GM12878 (cell line): Measurements from ENCODE around the gene IFNLR1. TPM values are rescaled to one million over a fixed set of nuclear protein-coding genes. Genes with fewer than 3 reads are reported as not detected.

Source experiments
- ATAC-seq: fragments of 200-7000 bp; cut with Tn5 transposase; 3 replicates; pipeline ENCODE4 v1.9.1; 2020; ENCODE audit warnings: mild to moderate bottlenecking, moderate library complexity
- BruUV-seq: library from RNA; stranded (reverse); fragments of 400-500 nt; replicated peaks from 2 replicates; lab custom pipeline; 2021; lab: Mats Ljungman, UMichigan
- CTCF ChIA-PET: fragments of 300-600 bp; sonication (Branson Sonifier 250); formaldehyde crosslinking; extraction: SDS; loops from one replicate; lab custom pipeline; 2021; ENCODE audit warnings: inconsistent platforms; lab: Yijun Ruan, JAX
- POLR2A ChIA-PET: fragments of 350-600 bp; formaldehyde crosslinking; extraction: SDS; loops from one replicate; lab custom pipeline; 2021; ENCODE audit warnings: inconsistent platforms; lab: Charles Lee
- RAD21 ChIA-PET: fragments of 300-600 bp; sonication (Branson Sonifier 250); formaldehyde crosslinking; loops from one replicate; lab custom pipeline; 2023; ENCODE audit warnings: antibody characterized with exemption; ENCODE audit not compliant: unreplicated experiment; lab: Charles Lee
- SMC1A ChIA-PET: fragments of 300-600 bp; sonication (Branson Sonifier 250); formaldehyde crosslinking; loops from one replicate; lab custom pipeline; 2023; ENCODE audit not compliant: unreplicated experiment, uncharacterized antibody; lab: Charles Lee
- DNase-seq: peaks from one replicate; pipeline ENCODE4 v3.0.0-alpha.2; 2011; ENCODE audit warnings: low read depth, low spot score
- FAIRE-seq: peaks from 3 replicates; lab custom pipeline; 2011; peaks lifted over from hg19 to GRCh38; lab: Jason Lieb, UNC
- H2AFZ ChIP-seq: 2 replicates; pipeline ENCODE4 v1.6.0; 2011; ENCODE audit warnings: low read depth, low read length, control low read depth; ENCODE audit not compliant: control insufficient read depth
- H3K27ac ChIP-seq: 2 replicates; pipeline ENCODE4 v1.5.1; 2011; ENCODE audit warnings: control low read depth; ENCODE audit not compliant: control insufficient read depth, insufficient read depth
- H3K27me3 ChIP-seq, 2 experiments: replicated peaks in 1 of 2; 2 replicates each; pipeline versions ENCODE4 v1.6.0 to v1.6.1; 2011; ENCODE audit warnings: low read length in 1 of 2; ENCODE audit not compliant: control insufficient read depth in 2 of 2, insufficient read depth in 2 of 2
- H3K36me3 ChIP-seq, 2 experiments: 2 replicates each; pipeline ENCODE4 v1.5.1; 2011; ENCODE audit warnings: low read length in 1 of 2; ENCODE audit not compliant: control insufficient read depth in 2 of 2, insufficient read depth in 2 of 2
- H3K4me1 ChIP-seq: 2 replicates; pipeline ENCODE4 v1.6.1; 2011; ENCODE audit warnings: mild to moderate bottlenecking, low read length, moderate library complexity, mixed read lengths; ENCODE audit not compliant: control insufficient read depth, insufficient read depth
- H3K4me2 ChIP-seq: 2 replicates; pipeline ENCODE4 v1.6.0; 2011; ENCODE audit warnings: control low read depth; ENCODE audit not compliant: control insufficient read depth, insufficient read depth
- H3K4me3 ChIP-seq: fragments of 200-600 bp; sonication (generic); 2 replicates; pipeline ENCODE4 v1.5.1; 2016
- H3K79me2 ChIP-seq: 2 replicates; pipeline ENCODE4 v1.6.0; 2011; ENCODE audit warnings: low read length; ENCODE audit not compliant: control insufficient read depth, insufficient read depth
- H3K9ac ChIP-seq: 2 replicates; pipeline ENCODE4 v1.8.0; 2011; ENCODE audit warnings: low read length, control low read depth, mixed read lengths; ENCODE audit not compliant: control insufficient read depth, insufficient read depth
- H3K9me3 ChIP-seq: replicated peaks from 3 replicates; pipeline ENCODE4 v1.5.1; 2011; ENCODE audit warnings: mild to moderate bottlenecking, low read length; ENCODE audit not compliant: control insufficient read depth, insufficient read depth
- H4K20me1 ChIP-seq: 2 replicates; pipeline ENCODE4 v1.6.0; 2011; ENCODE audit not compliant: control insufficient read depth, insufficient read depth
- WGBS: methylation state at CpG from one replicate; pipeline ENCODE4 v1.1.6; 2016; ENCODE audit warnings: low lambda C conversion rate; ENCODE audit not compliant: insufficient replicate concordance, insufficient coverage; ENCODE audit errors: missing lambda C conversion rate; 5-methylcytosine and 5-hydroxymethylcytosine counted together
- in situ Hi-C: fragments of 300-500 bp; cut with MboI; formaldehyde crosslinking; loops from 9 replicates; pipeline ENCODE4 v1.14.3; 2018; ENCODE audit warnings: mixed read lengths
- intact Hi-C: fragments of 100-400 bp; cut with micrococcal nuclease; formaldehyde crosslinking; loops from one replicate; pipeline ENCODE4 v1.14.2; 2022; ENCODE audit not compliant: unreplicated experiment
- polyA plus RNA-seq, 11 experiments: library from polyadenylated mRNA; depleted of rRNA in 4 of 11; unstranded in 6 of 11; stranded (reverse) in 5 of 11; fragments of >200 nt; fragmentation: Nextera tagmentation in 4 of 11; fragmentation: Illumina TruSeq in 1 of 11; extraction: Ambion mirVana in 4 of 11; extraction: Trizol in 1 of 11; gene quantifications; 1 replicate in 1 of 11; 2 replicates in 10 of 11; pipeline versions ENCODE4 v1.2.1 to v1.2.3, GENCODE V29; 2011 to 2016; ENCODE audit warnings: inconsistent platforms in 2 of 11, missing spikeins in 2 of 11, low read depth in 1 of 11
- total RNA-seq, 4 experiments: library from RNA; depleted of rRNA in 3 of 4; stranded (reverse); fragments of >200 nt in 3 of 4; fragmentation: Illumina TruSeq in 1 of 4; extraction: Trizol in 1 of 4; gene quantifications; 2 replicates each; pipeline versions ENCODE4 v1.2.1 to v1.2.3, GENCODE V29; 2013 to 2021
- TF ChIP-seq, protein P1 (sequence below): fragments of 150-350 bp; IDR thresholded peaks from 2 replicates; pipeline ENCODE4 v1.6.1; 2014; ENCODE audit warnings: mild to moderate bottlenecking, low read depth, low read length

IFNLR1 gene
- total and polyA plus RNA-seq, 10 of the 15 experiments (the other 5 are each of a cell fraction or from before 2014, with no cell fraction given): 0.31 to 5.6 (median 3.9) TPM

DNA sequence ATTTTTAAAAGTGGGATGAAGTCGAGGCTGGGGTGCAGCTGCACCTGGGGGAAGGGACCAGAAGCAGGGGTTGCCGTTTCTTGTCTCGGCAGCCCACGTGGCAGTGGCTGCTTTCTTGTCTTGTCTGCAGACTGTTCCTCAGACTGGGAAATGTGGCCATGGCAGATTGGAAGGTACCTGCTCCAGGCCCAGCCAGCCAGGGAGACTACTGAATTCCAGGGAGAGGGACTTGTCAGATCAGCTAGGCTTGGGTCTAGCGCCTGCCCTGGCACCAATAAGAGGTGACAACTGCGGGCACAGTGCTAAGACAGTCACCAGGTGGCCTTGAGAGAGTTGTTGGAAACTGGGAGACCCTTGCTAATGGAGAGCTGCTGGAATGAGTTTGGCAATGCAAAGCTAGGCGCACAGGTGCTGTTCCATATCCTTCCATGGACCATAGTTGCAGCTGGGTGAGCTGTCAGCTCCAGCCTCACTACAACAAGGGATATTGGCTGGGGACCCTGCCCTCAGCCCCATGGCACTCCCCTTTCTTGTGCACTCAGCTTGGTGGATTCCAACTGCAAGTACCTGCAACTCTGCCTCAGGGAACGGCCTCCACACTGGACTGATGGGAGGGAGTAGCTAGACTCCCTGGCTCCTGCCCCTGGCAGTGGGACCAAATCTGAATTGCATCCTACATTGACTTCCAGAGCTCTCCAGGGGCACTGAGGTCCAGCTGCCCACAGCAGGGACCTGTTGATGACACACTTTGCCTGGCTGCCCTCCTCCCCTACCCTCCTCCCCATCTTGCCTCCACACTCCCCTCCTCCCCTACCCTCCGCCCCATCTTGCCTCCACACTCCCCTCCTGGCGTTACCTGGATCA lies 34.2 kb downstream of the IFNLR1 start:
- Histone ChIP-seq H3K9me3 (no peaks in the 10 kb centered on the region), H3K79me2 (no peaks in the 10 kb centered on the region), H3K4me3 (no peak overlapping the region), H3K4me1 (peaks cover 11% of the 10 kb centered on the region), H3K9ac (no peak overlapping the region), H3K27ac (no peak overlapping the region), H3K4me2 (no peak overlapping the region), H3K36me3 (no peaks in the 10 kb centered on the region), H3K27me3 (peaks cover 0 to 3% of the 10 kb centered on the region in 2 experiments; a peak in 2 of 4 replicates), H2AFZ (no peak overlapping the region), H4K20me1 (no peaks in the 10 kb centered on the region; the same call in 1 of the 2 replicates)
- ATAC-seq (no peak), FAIRE-seq (no peak), DNase-seq (no peak)
- CTCF ChIA-PET: interaction anchor here (1.1 to 10.4 kb wide), 8 partner anchors 32 to 435 kb away, joined by 3 to 134 read pairs (median 8); no protein-coding TSS in a partner anchor
- intact Hi-C loops: loop anchor here (5.0 kb wide), 1 partner anchor 81 kb away; no protein-coding TSS in a partner anchor
- SMC1A ChIA-PET: interaction anchor here (1.0 to 9.5 kb wide), 4 partner anchors 40 to 240 kb away, joined by 3 to 104 read pairs (median 8); no protein-coding TSS in a partner anchor
- 63% methylated on average over 8 of the region's 10 CpGs for WGBS
- POLR2A ChIA-PET: interaction anchor here (0.6 kb wide), 1 partner anchor 172 kb away, joined by 3 read pairs; no protein-coding TSS in a partner anchor
- TF ChIP-seq, protein P1, sequence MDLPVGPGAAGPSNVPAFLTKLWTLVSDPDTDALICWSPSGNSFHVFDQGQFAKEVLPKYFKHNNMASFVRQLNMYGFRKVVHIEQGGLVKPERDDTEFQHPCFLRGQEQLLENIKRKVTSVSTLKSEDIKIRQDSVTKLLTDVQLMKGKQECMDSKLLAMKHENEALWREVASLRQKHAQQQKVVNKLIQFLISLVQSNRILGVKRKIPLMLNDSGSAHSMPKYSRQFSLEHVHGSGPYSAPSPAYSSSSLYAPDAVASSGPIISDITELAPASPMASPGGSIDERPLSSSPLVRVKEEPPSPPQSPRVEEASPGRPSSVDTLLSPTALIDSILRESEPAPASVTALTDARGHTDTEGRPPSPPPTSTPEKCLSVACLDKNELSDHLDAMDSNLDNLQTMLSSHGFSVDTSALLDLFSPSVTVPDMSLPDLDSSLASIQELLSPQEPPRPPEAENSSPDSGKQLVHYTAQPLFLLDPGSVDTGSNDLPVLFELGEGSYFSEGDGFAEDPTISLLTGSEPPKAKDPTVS: no peak
- in situ Hi-C loops: no loop called here
- RAD21 ChIA-PET: interaction anchor here (1.0 to 4.9 kb wide), 4 partner anchors 42 to 239 kb away, joined by 5 to 80 read pairs (median 18); no protein-coding TSS in a partner anchor
- no TSS peak for BruUV-seq
